ENCODE results near the gene ESPN.

DNA sequence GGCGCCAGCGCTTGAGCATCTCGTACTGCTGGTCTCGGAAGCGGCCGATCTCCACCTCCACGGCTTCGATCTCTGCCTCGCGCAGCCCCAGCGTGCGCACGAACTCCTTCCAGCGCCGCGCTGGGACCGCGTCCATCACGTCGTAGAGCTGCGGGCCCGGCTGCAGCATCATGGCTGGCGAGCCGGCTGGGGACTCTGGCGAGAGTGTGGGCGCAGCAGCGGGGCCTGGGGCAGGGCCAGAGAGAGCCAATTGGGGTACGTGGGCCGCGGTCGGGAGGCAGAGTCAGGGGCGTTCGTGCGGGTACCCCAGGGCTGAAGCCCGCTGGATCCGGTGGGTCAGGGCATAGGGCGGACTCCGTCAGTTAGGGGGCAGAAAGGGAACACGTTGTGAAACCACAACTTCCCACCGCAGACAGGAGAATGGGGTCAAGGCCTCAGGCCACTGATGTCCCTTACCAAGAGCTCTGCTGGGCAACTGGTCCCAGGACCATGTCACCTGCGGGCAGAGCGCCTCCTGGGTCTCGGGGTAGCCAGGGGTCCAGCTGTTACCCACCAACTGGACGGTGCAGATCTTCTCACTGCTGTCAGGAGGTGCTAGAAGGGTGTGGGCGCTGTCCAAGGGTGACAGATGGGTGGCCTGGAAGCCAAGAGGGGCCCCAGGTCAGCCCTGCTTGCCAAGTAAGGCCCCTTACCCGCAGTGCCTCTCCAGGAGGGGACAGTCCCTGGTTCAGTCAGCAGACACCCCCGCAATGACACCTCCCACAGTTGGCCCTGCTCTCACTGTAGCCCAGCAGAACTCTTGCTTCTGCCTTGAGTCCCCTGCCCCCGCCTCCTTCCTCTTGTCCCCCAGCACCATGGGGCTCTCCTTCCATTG is 37.2 kb downstream of the ESPN start:
- TF ChIP-seq, protein P1, sequence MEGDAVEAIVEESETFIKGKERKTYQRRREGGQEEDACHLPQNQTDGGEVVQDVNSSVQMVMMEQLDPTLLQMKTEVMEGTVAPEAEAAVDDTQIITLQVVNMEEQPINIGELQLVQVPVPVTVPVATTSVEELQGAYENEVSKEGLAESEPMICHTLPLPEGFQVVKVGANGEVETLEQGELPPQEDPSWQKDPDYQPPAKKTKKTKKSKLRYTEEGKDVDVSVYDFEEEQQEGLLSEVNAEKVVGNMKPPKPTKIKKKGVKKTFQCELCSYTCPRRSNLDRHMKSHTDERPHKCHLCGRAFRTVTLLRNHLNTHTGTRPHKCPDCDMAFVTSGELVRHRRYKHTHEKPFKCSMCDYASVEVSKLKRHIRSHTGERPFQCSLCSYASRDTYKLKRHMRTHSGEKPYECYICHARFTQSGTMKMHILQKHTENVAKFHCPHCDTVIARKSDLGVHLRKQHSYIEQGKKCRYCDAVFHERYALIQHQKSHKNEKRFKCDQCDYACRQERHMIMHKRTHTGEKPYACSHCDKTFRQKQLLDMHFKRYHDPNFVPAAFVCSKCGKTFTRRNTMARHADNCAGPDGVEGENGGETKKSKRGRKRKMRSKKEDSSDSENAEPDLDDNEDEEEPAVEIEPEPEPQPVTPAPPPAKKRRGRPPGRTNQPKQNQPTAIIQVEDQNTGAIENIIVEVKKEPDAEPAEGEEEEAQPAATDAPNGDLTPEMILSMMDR (conservative IDR thresholded peaks at IDR 0.05; ENCODE audit: low read depth, low read length), result no peak
- no peak for TF ChIP-seq RFX5 (IDR thresholded peaks at IDR 0.05; ENCODE audit: low read depth, low read length)
- TF ChIP-seq POLR2A (IDR thresholded peaks at IDR 0.05; ENCODE audit: low read depth, low read length), result no peak
- TF ChIP-seq RAD21 (IDR thresholded peaks at IDR 0.05; ENCODE audit: low read length), result no peak
- TF ChIP-seq ELK1 (IDR thresholded peaks at IDR 0.05; ENCODE audit: borderline replicate concordance, low read depth, low read length), result no peak
- TF ChIP-seq MAZ (IDR thresholded peaks at IDR 0.05; ENCODE audit: borderline replicate concordance, low read depth, low read length), result no peak
- no peak for TF ChIP-seq CEBPB (IDR thresholded peaks at IDR 0.05; ENCODE audit: low read depth, low read length)
- TF ChIP-seq RCOR1 (IDR thresholded peaks at IDR 0.05; ENCODE audit: insufficient replicate concordance, low read length), result no peak
- TF ChIP-seq MXI1 (IDR thresholded peaks at IDR 0.05; ENCODE audit: borderline replicate concordance, low read depth, low read length), result no peak
- no peak for TF ChIP-seq MAFK (IDR thresholded peaks at IDR 0.05; ENCODE audit: low read depth, low read length)
- no peak for TF ChIP-seq SMC3 (IDR thresholded peaks at IDR 0.05; ENCODE audit: low read depth, low read length)
- no peak for TF ChIP-seq CHD1 (IDR thresholded peaks at IDR 0.05; ENCODE audit: low read depth, low read length)
